DND-41 (cell line): ENCODE results near the gene RALBP1.

ENCODE experiments used
- ATAC-seq: fragments of 200-7000 bp; cut with Tn5 transposase; 3 replicates; pipeline ENCODE4 v1.9.1; 2021; ENCODE audit warnings: low read depth; ENCODE audit not compliant: insufficient read depth
- DNase-seq: peaks from one replicate; pipeline ENCODE4 v3.0.0-alpha.2; 2020
- H2AFZ ChIP-seq: 2 replicates; pipeline ENCODE4 v1.6.0; 2012; ENCODE audit warnings: low read depth, low read length
- H3K27ac ChIP-seq: 2 replicates; pipeline ENCODE4 v1.5.1; 2012; ENCODE audit warnings: low read length, inconsistent platforms
- H3K27me3 ChIP-seq: fragments of 200-600 bp; sonication (generic); 2 replicates; pipeline ENCODE4 v1.6.0; 2012; ENCODE audit warnings: low read length, mild to moderate bottlenecking, inconsistent platforms; ENCODE audit not compliant: insufficient read depth, poor library complexity
- H3K36me3 ChIP-seq: 2 replicates; pipeline ENCODE4 v1.5.1; 2012; ENCODE audit warnings: low read length, inconsistent platforms; ENCODE audit not compliant: insufficient read depth
- H3K4me1 ChIP-seq: 2 replicates; pipeline ENCODE4 v1.5.1; 2012; ENCODE audit warnings: mild to moderate bottlenecking, low read length; ENCODE audit not compliant: insufficient read depth
- H3K4me2 ChIP-seq: 2 replicates; pipeline ENCODE4 v1.6.0; 2012; ENCODE audit warnings: mild to moderate bottlenecking, moderate library complexity, low read length, inconsistent platforms; ENCODE audit not compliant: insufficient read depth
- H3K4me3 ChIP-seq, 2 experiments: fragments of 200-600 bp in 1 of 2; shearing (Covaris generic) in 1 of 2; 2 replicates each; pipeline ENCODE4 v1.5.1; 2012 to 2016; ENCODE audit warnings: inconsistent platforms in 2 of 2, low read length in 2 of 2, mild to moderate bottlenecking in 2 of 2, low read depth in 1 of 2, moderate library complexity in 1 of 2
- H3K79me2 ChIP-seq: 2 replicates; pipeline ENCODE4 v1.6.0; 2012; ENCODE audit warnings: low read length, inconsistent platforms; ENCODE audit not compliant: insufficient read depth
- H3K9ac ChIP-seq: 2 replicates; pipeline ENCODE4 v1.6.0; 2012; ENCODE audit warnings: low read depth, mild to moderate bottlenecking, inconsistent platforms, low read length, moderate library complexity
- H3K9me3 ChIP-seq: 2 replicates; pipeline ENCODE4 v1.5.1; 2012; ENCODE audit warnings: low read length, moderate library complexity, mild to moderate bottlenecking, inconsistent platforms; ENCODE audit not compliant: insufficient read depth, severe bottlenecking
- H4K20me1 ChIP-seq: 2 replicates; pipeline ENCODE4 v1.6.0; 2012; ENCODE audit warnings: low read length; ENCODE audit not compliant: insufficient read depth
- EZH2 ChIP-seq: IDR thresholded peaks from 3 replicates; pipeline ENCODE4 v1.6.1; 2012; ENCODE audit warnings: borderline replicate concordance, low read depth, mild to moderate bottlenecking, moderate library complexity, low read length, inconsistent platforms; ENCODE audit not compliant: severe bottlenecking
- TF ChIP-seq, protein P1 (sequence below): IDR thresholded peaks from 2 replicates; pipeline ENCODE4 v1.5.1; 2012; ENCODE audit warnings: borderline replicate concordance, low read length, moderate library complexity, mild to moderate bottlenecking; ENCODE audit not compliant: poor library complexity, severe bottlenecking; ENCODE audit errors: extremely low read depth

The RALBP1 gene

DNA sequence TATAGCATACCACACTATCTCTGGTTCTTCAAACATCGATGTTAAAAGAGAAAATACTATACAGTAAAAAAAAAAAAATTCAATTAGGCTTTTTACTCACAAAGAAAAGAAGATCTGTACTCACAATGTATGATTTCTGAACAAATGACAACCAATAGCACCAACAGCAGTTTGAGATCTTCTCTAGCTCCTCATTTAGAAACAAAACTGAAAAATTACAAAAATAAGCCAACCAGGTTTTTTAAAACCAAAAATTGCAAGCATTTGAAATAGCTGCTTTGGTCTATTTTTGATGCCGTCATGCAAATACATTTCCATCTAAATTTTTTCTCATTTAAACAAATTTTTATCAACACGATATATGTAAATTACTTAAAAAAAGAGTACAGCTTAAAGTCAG is 34.3 kb upstream of the RALBP1 start:
- peaks cover 1% of the 10 kb centered on the region for H3K9me3 ChIP-seq
- no peaks in the 10 kb centered on the region for H4K20me1 ChIP-seq
- DNase-seq (no peak), ATAC-seq (no peak)
- H3K4me1 ChIP-seq: no peaks in the 10 kb centered on the region
- H3K9ac ChIP-seq: no peak overlapping the region
- no peak overlapping the region for H3K4me2 ChIP-seq
- H2AFZ ChIP-seq: no peak overlapping the region
- TF ChIP-seq, protein P1, sequence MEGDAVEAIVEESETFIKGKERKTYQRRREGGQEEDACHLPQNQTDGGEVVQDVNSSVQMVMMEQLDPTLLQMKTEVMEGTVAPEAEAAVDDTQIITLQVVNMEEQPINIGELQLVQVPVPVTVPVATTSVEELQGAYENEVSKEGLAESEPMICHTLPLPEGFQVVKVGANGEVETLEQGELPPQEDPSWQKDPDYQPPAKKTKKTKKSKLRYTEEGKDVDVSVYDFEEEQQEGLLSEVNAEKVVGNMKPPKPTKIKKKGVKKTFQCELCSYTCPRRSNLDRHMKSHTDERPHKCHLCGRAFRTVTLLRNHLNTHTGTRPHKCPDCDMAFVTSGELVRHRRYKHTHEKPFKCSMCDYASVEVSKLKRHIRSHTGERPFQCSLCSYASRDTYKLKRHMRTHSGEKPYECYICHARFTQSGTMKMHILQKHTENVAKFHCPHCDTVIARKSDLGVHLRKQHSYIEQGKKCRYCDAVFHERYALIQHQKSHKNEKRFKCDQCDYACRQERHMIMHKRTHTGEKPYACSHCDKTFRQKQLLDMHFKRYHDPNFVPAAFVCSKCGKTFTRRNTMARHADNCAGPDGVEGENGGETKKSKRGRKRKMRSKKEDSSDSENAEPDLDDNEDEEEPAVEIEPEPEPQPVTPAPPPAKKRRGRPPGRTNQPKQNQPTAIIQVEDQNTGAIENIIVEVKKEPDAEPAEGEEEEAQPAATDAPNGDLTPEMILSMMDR: no peak
- TF ChIP-seq EZH2: no peak
- no peaks in the 10 kb centered on the region for H3K36me3 ChIP-seq
- no peaks in the 10 kb centered on the region for H3K27me3 ChIP-seq
- no peaks in the 10 kb centered on the region for H3K79me2 ChIP-seq
- no peak overlapping the region for H3K27ac ChIP-seq
- no peak overlapping the region for H3K4me3 ChIP-seq

DNA sequence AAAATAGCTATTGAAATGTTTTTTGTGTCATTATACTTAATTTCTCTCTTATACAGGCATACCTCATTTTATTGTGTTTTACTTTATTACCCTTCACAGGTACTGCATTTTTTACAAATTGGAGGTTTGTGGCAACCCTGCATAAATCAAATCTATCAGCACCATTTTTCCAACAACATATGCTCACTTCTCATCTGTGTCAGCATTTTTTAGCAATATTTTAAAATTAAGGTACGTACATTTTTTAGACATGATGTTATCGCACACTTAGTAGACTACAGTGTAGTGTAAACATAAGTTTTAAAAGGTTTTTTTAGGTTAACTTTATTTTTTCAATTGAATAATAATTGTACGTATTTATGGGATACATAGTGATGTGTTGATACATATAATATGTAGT is 30.8 kb upstream of the RALBP1 start:
- H3K4me3 ChIP-seq: no peak overlapping the region
- H3K4me2 ChIP-seq: no peak overlapping the region
- ATAC-seq: no peak
- peaks cover 11% of the 10 kb centered on the region for H3K9me3 ChIP-seq
- H4K20me1 ChIP-seq: no peaks in the 10 kb centered on the region
- H2AFZ ChIP-seq: no peak overlapping the region
- no peaks in the 10 kb centered on the region for H3K4me1 ChIP-seq
- no peaks in the 10 kb centered on the region for H3K36me3 ChIP-seq
- no peaks in the 10 kb centered on the region for H3K79me2 ChIP-seq
- no peak overlapping the region for H3K9ac ChIP-seq
- no peak for DNase-seq
- H3K27me3 ChIP-seq: peaks cover 2% of the 10 kb centered on the region
- no peak for TF ChIP-seq EZH2
- TF ChIP-seq, protein P1: no peak
- no peak overlapping the region for H3K27ac ChIP-seq

DNA sequence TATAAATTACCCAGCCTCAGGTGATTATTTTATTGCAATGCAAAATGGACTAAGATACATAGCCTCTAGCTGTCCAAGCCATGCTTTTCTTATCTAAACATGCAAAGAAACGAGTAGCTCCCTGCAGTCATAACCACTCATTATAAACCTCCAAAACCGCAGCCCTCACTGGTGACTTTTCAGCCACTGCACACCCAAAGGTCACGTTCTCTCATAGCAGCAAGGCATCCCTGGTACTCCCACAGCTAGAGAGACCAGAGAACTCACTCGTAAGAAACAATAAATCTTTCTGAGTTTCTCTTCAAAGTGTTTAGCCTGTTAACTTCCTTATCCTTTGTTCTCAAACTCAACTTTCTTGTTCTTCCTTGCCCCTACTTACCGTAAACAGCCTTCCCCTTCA is 28.5 kb upstream of the RALBP1 start:
- Histone ChIP-seq H2AFZ (no peak overlapping the region), H3K27me3 (peaks cover 7% of the 10 kb centered on the region), H3K9me3 (peaks cover 11% of the 10 kb centered on the region), H3K9ac (no peak overlapping the region), H4K20me1 (no peaks in the 10 kb centered on the region), H3K4me2 (no peak overlapping the region), H3K4me3 (no peak overlapping the region), H3K36me3 (no peaks in the 10 kb centered on the region), H3K4me1 (no peaks in the 10 kb centered on the region), H3K79me2 (no peaks in the 10 kb centered on the region), H3K27ac (no peak overlapping the region)
- TF ChIP-seq EZH2: no peak
- TF ChIP-seq, protein P1: no peak
- DNase-seq (no peak), ATAC-seq (no peak)

DNA sequence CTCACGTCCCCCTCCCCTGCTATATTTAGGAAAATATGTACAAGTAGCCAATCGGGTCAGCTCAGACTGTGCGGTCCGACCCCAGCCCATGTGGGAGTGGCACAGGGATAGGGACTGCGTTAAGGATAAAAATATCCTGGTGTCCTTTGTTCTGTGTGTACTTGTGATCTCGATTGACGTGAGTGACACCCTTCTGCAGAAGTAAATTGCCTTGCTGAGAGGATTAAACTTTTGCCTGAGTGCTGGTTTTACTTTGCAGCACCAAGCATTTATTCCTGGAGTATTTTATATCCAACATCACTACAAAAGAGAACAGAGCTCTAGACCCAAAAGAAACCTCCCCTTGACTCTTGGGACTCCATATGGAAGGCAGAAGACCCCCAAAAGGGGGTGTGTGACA is 28.0 kb upstream of the RALBP1 start:
- Histone ChIP-seq H3K27ac (no peak overlapping the region), H3K4me3 (no peak overlapping the region), H3K9ac (no peak overlapping the region), H4K20me1 (no peaks in the 10 kb centered on the region), H2AFZ (no peak overlapping the region), H3K4me2 (no peak overlapping the region), H3K79me2 (no peaks in the 10 kb centered on the region), H3K36me3 (no peaks in the 10 kb centered on the region), H3K4me1 (no peaks in the 10 kb centered on the region), H3K9me3 (peaks cover 11% of the 10 kb centered on the region), H3K27me3 (peaks cover 7% of the 10 kb centered on the region)
- DNase-seq (no peak), ATAC-seq (no peak)
- TF ChIP-seq, protein P1: no peak
- TF ChIP-seq EZH2: no peak
